Kidney (tissue), 14 donors: ENCODE measurements around the gene SGIP1. TPM values are rescaled to one million over a fixed set of nuclear protein-coding genes. Genes with fewer than 3 reads are reported as not detected.

Source experiments
- DNase-seq, 5 donors: peaks; one replicate each; pipeline ENCODE4 v3.0.0-alpha.2; 2013 to 2020
- FAIRE-seq: peaks from 2 replicates; lab custom pipeline; 2012; peaks lifted over from hg19 to GRCh38; lab: Jason Lieb, UNC
- H3K27ac ChIP-seq, 2 donors: one replicate each; pipeline ENCODE4 v1.7.0; 2013; ENCODE audit warnings: low read depth in 2 of 2, low read length in 2 of 2, inconsistent platforms in 1 of 2
- H3K27me3 ChIP-seq: one replicate; pipeline ENCODE4 v1.7.1; 2013; ENCODE audit warnings: low read length, inconsistent platforms; ENCODE audit not compliant: control insufficient read depth, insufficient read depth
- H3K36me3 ChIP-seq, 3 donors: one replicate each; pipeline versions ENCODE4 v1.7.0 to v1.7.1; 2013; ENCODE audit warnings: low read length in 3 of 3, control low read depth in 1 of 3, inconsistent platforms in 1 of 3; ENCODE audit not compliant: insufficient read depth in 3 of 3, control insufficient read depth in 2 of 3
- H3K4me1 ChIP-seq, 3 donors: one replicate each; pipeline versions ENCODE4 v1.7.0 to v1.7.1; 2013; ENCODE audit warnings: low read length in 3 of 3, inconsistent platforms in 1 of 3, low read depth in 1 of 3; ENCODE audit not compliant: control insufficient read depth in 2 of 3, insufficient read depth in 2 of 3
- H3K4me3 ChIP-seq, 3 donors: one replicate each; pipeline versions ENCODE4 v1.7.0 to v1.8.1; 2013; ENCODE audit warnings: low read length in 3 of 3, control low read depth in 1 of 3, inconsistent platforms in 1 of 3
- H3K9ac ChIP-seq, 3 donors: one replicate each; pipeline versions ENCODE4 v1.7.0 to v1.7.1; 2013; ENCODE audit warnings: low read length in 3 of 3, control low read depth in 1 of 3, inconsistent platforms in 1 of 3
- H3K9me3 ChIP-seq, 3 donors: one replicate each; pipeline versions ENCODE4 v1.7.0 to v1.7.1; 2013; ENCODE audit warnings: low read length in 3 of 3, control low read depth in 1 of 3, inconsistent platforms in 1 of 3; ENCODE audit not compliant: control insufficient read depth in 2 of 3, insufficient read depth in 1 of 3
- intact Hi-C: fragments of 100-400 bp; cut with DNase I; formaldehyde crosslinking; loops from one replicate; pipeline ENCODE4 v1.11.1; 2022
- polyA plus RNA-seq: library from polyadenylated mRNA; stranded (reverse); fragments of 350-450 nt; fragmentation: Illumina TruSeq; extraction: RNeasy Lipid Tissue Mini Kit (QIAGEN cat#74804); gene quantifications from one replicate; pipeline ENCODE4 v1.2.3, GENCODE V29; 2014; ENCODE audit warnings: low read depth, low replicate concordance; ENCODE audit not compliant: insufficient read depth
- total RNA-seq: library from RNA; stranded (reverse); fragmentation: NEBNext Ultra II Directional; extraction: Animal tissue kit (Norgen Biotek cat#: 25700); gene quantifications from one replicate; pipeline ENCODE4 v1.2.1, GENCODE V29; 2021
- TF ChIP-seq, protein P1 (sequence below): IDR thresholded peaks from 3 replicates; pipeline ENCODE4 v1.5.1; 2012; ENCODE audit warnings: mild to moderate bottlenecking, moderate library complexity, borderline replicate concordance; ENCODE audit not compliant: insufficient read depth; ENCODE audit errors: extremely low read depth
- donor health status: control.
- donor health status: control.
- donor health status: control.
- donor health status: control.
- donor health status: control.
- donor health status: DM: yes; HTN: yes; CAD: no.
- donor health status: Normal renal cell carcinoma (clear cell type).

SGIP1 gene
- total and polyA plus RNA-seq, 2 donors from 2014 or later: 8.3 to 11.2 TPM

GRCh38 chr1:66517959-66518358 is 16.0 kb upstream of the SGIP1 start:
- H3K4me1 ChIP-seq: no peaks in the 10 kb centered on the region
- no peak overlapping the region for H3K9ac ChIP-seq
- FAIRE-seq (no peak), DNase-seq (no peak)
- no peaks in the 10 kb centered on the region for H3K27me3 ChIP-seq
- intact Hi-C loops: no loop called here
- peaks cover 0 to 3% (median 0%) of the 10 kb centered on the region in 3 donors for H3K9me3 ChIP-seq
- no peaks in the 10 kb centered on the region for H3K36me3 ChIP-seq
- no peak overlapping the region for H3K27ac ChIP-seq
- H3K4me3 ChIP-seq: no peak overlapping the region
- TF ChIP-seq, protein P1, sequence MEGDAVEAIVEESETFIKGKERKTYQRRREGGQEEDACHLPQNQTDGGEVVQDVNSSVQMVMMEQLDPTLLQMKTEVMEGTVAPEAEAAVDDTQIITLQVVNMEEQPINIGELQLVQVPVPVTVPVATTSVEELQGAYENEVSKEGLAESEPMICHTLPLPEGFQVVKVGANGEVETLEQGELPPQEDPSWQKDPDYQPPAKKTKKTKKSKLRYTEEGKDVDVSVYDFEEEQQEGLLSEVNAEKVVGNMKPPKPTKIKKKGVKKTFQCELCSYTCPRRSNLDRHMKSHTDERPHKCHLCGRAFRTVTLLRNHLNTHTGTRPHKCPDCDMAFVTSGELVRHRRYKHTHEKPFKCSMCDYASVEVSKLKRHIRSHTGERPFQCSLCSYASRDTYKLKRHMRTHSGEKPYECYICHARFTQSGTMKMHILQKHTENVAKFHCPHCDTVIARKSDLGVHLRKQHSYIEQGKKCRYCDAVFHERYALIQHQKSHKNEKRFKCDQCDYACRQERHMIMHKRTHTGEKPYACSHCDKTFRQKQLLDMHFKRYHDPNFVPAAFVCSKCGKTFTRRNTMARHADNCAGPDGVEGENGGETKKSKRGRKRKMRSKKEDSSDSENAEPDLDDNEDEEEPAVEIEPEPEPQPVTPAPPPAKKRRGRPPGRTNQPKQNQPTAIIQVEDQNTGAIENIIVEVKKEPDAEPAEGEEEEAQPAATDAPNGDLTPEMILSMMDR: no peak

- H3K4me3 ChIP-seq: no peak overlapping the region
- H3K27ac ChIP-seq: no peak overlapping the region
- no peaks in the 10 kb centered on the region for H3K36me3 ChIP-seq
- H3K4me1 ChIP-seq: no peaks in the 10 kb centered on the region
- intact Hi-C loops: no loop called here
- FAIRE-seq (no peak), DNase-seq (no peak)
- no peaks in the 10 kb centered on the region for H3K9me3 ChIP-seq
- H3K9ac ChIP-seq: no peak overlapping the region
- no peaks in the 10 kb centered on the region for H3K27me3 ChIP-seq
- TF ChIP-seq, protein P1: no peak
These were observed 15.3 kb upstream of the SGIP1 start for GRCh38 chr1:66518654-66519053.

- H3K27me3 ChIP-seq: no peaks in the 10 kb centered on the region
- no peak overlapping the region for H3K4me3 ChIP-seq
- H3K9ac ChIP-seq: no peak overlapping the region
- DNase-seq (no peak), FAIRE-seq (no peak)
- intact Hi-C loops: no loop called here
- H3K4me1 ChIP-seq: no peaks in the 10 kb centered on the region
- TF ChIP-seq, protein P1: no peak
- H3K36me3 ChIP-seq: no peaks in the 10 kb centered on the region
- H3K9me3 ChIP-seq: no peaks in the 10 kb centered on the region
- no peak overlapping the region for H3K27ac ChIP-seq
These were observed 14.0 kb upstream of the SGIP1 start for GRCh38 chr1:66519992-66520391.

DNA sequence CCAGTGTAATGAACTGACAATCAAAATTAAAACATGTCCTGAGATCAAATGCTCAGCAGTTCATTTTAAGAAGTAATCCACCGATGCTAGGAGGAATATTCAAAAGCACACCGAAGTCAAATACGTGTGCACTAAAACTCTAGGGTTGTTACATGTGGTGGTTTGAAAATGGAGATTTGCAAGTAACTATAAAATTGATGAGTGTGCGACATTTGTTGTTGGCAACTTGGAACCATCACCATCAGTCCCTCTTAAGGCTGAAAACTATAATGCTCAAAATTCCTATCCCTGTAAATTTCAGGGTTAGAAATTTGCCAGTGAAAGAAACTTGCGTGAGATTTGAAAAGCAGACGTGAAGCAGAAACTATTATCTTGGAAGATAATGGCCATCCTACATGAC is 13.3 kb upstream of the SGIP1 start:
- no peak overlapping the region for H3K27ac ChIP-seq
- no peak overlapping the region for H3K4me3 ChIP-seq
- FAIRE-seq (no peak), DNase-seq (no peak)
- H3K4me1 ChIP-seq: no peaks in the 10 kb centered on the region
- intact Hi-C loops: no loop called here
- H3K27me3 ChIP-seq: no peaks in the 10 kb centered on the region
- TF ChIP-seq, protein P1: no peak
- H3K9me3 ChIP-seq: no peaks in the 10 kb centered on the region
- H3K36me3 ChIP-seq: no peaks in the 10 kb centered on the region
- no peak overlapping the region for H3K9ac ChIP-seq
